ENCODE results near the gene SERINC5. TPM values are rescaled to one million over a fixed set of nuclear protein-coding genes. Genes with fewer than 3 reads are reported as not detected.

SERINC5 gene
- polyA plus RNA-seq, 1 of the 3 experiments (the other 2 are of a cell fraction), result 4.5 TPM

DNA sequence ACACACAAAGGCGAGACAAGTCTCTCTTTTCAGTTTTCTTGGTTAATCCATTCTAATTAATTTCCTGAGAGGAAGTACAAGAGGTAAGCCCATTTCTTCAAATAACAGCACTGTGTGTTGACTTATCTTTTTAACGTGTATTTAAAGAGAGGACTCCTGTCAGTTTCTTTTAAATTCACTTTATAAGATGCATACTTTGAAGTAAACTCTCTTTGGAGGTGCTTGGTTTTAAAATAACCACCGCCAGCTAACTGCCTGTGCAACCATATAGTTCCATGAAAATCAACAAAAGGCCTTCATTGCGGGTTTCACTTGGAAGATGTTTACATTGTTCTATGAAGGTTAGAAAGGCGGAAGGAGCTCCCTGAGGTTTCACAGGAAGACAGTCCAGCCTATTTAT lies 13.1 kb upstream of the SERINC5 start (continued):
- TF ChIP-seq, protein P1, sequence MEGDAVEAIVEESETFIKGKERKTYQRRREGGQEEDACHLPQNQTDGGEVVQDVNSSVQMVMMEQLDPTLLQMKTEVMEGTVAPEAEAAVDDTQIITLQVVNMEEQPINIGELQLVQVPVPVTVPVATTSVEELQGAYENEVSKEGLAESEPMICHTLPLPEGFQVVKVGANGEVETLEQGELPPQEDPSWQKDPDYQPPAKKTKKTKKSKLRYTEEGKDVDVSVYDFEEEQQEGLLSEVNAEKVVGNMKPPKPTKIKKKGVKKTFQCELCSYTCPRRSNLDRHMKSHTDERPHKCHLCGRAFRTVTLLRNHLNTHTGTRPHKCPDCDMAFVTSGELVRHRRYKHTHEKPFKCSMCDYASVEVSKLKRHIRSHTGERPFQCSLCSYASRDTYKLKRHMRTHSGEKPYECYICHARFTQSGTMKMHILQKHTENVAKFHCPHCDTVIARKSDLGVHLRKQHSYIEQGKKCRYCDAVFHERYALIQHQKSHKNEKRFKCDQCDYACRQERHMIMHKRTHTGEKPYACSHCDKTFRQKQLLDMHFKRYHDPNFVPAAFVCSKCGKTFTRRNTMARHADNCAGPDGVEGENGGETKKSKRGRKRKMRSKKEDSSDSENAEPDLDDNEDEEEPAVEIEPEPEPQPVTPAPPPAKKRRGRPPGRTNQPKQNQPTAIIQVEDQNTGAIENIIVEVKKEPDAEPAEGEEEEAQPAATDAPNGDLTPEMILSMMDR (IDR thresholded peaks at IDR 0.05), result no peak
- TF ChIP-seq EP300 (IDR thresholded peaks at IDR 0.05; ENCODE audit: borderline replicate concordance in 1 of 2, low read depth in 1 of 2, low read length in 1 of 2), result no peak
- no peak for TF ChIP-seq MEF2A (IDR thresholded peaks at IDR 0.05; ENCODE audit: borderline replicate concordance, low read depth)
- TF ChIP-seq RFX5 (IDR thresholded peaks at IDR 0.05; ENCODE audit: low read length), result no peak
- TF ChIP-seq SIN3A (IDR thresholded peaks at IDR 0.05; ENCODE audit: borderline replicate concordance, low read depth, low read length), result no peak

DNA sequence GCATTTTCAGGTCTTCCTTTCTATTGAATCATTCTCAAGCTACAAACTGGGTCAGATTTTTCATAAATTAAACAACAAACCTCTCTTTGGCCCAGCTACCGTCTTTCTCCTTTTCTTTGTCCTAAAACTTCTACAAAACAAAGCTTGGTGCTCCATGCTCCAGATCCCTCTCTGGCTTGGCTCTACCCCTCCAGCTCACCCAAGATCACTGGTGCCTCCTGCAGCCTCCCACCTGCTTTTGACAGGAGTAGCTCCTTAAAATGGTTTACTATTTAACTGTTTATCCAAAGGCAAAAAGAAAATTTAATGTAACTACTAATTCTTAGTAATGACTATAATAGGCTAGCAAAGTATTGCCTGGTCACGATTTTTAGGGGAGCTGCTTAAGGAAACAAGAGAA lies 10.7 kb upstream of the SERINC5 start:
- H3K9me2 ChIP-seq, result no peaks in the 10 kb centered on the region
- TF ChIP-seq, protein P2, sequence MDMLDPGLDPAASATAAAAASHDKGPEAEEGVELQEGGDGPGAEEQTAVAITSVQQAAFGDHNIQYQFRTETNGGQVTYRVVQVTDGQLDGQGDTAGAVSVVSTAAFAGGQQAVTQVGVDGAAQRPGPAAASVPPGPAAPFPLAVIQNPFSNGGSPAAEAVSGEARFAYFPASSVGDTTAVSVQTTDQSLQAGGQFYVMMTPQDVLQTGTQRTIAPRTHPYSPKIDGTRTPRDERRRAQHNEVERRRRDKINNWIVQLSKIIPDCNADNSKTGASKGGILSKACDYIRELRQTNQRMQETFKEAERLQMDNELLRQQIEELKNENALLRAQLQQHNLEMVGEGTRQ (IDR thresholded peaks at IDR 0.05; ENCODE audit: borderline replicate concordance, low read depth, low read length), result no peak
- TF ChIP-seq ELF1 (IDR thresholded peaks at IDR 0.05) (no peak), RXRA (IDR thresholded peaks at IDR 0.05; ENCODE audit: borderline replicate concordance, low read depth) (no peak), SIN3A (IDR thresholded peaks at IDR 0.05; ENCODE audit: borderline replicate concordance, low read depth, low read length) (no peak), GATA2 (CRISPR knock-in tag; IDR thresholded peaks at IDR 0.05) (no peak), TAF1 (IDR thresholded peaks at IDR 0.05; ENCODE audit: borderline replicate concordance, low read depth, low read length) (no peak), RAD21 (IDR thresholded peaks at IDR 0.05; ENCODE audit: low read length) (no peak), YY1 (IDR thresholded peaks at IDR 0.05; ENCODE audit: low read depth) (no peak), EP300 (IDR thresholded peaks at IDR 0.05; ENCODE audit: borderline replicate concordance in 1 of 2, low read depth in 1 of 2, low read length in 1 of 2) (no peak), FOSL2 (IDR thresholded peaks at IDR 0.05; ENCODE audit: borderline replicate concordance, low read depth) (no peak)
- TF ChIP-seq, protein P3, sequence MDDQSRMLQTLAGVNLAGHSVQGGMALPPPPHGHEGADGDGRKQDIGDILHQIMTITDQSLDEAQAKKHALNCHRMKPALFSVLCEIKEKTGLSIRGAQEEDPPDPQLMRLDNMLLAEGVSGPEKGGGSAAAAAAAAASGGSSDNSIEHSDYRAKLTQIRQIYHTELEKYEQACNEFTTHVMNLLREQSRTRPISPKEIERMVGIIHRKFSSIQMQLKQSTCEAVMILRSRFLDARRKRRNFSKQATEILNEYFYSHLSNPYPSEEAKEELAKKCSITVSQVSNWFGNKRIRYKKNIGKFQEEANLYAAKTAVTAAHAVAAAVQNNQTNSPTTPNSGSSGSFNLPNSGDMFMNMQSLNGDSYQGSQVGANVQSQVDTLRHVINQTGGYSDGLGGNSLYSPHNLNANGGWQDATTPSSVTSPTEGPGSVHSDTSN (IDR thresholded peaks at IDR 0.05), result no peak
- TF ChIP-seq, protein P4, sequence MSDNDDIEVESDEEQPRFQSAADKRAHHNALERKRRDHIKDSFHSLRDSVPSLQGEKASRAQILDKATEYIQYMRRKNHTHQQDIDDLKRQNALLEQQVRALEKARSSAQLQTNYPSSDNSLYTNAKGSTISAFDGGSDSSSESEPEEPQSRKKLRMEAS (IDR thresholded peaks at IDR 0.05; ENCODE audit: low read depth), result no peak
- TF ChIP-seq, protein P5, sequence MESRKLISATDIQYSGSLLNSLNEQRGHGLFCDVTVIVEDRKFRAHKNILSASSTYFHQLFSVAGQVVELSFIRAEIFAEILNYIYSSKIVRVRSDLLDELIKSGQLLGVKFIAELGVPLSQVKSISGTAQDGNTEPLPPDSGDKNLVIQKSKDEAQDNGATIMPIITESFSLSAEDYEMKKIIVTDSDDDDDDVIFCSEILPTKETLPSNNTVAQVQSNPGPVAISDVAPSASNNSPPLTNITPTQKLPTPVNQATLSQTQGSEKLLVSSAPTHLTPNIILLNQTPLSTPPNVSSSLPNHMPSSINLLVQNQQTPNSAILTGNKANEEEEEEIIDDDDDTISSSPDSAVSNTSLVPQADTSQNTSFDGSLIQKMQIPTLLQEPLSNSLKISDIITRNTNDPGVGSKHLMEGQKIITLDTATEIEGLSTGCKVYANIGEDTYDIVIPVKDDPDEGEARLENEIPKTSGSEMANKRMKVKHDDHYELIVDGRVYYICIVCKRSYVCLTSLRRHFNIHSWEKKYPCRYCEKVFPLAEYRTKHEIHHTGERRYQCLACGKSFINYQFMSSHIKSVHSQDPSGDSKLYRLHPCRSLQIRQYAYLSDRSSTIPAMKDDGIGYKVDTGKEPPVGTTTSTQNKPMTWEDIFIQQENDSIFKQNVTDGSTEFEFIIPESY (IDR thresholded peaks at IDR 0.05; ENCODE audit: borderline replicate concordance, low read depth), result no peak
- TF ChIP-seq, protein P6, sequence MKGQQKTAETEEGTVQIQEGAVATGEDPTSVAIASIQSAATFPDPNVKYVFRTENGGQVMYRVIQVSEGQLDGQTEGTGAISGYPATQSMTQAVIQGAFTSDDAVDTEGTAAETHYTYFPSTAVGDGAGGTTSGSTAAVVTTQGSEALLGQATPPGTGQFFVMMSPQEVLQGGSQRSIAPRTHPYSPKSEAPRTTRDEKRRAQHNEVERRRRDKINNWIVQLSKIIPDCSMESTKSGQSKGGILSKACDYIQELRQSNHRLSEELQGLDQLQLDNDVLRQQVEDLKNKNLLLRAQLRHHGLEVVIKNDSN (IDR thresholded peaks at IDR 0.05; ENCODE audit: borderline replicate concordance, low read depth), result no peak
- no peaks in the 10 kb centered on the region for H3K79me2 ChIP-seq (ENCODE audit: insufficient read depth)
- H3K9me3 ChIP-seq, result no peaks in the 10 kb centered on the region
- no peaks in the 10 kb centered on the region for H3F3A ChIP-seq (replicated peaks; ENCODE audit: insufficient read depth)
- H4K20me1 ChIP-seq (ENCODE audit: insufficient read depth), result no peaks in the 10 kb centered on the region
- ChIA-PET POLR2A (interaction anchor here (1.1 kb wide), 1 partner anchor 10 kb away, joined by 3 read pairs; the partner anchor contains the start of gene SERINC5), CTCF (interaction anchor here (0.5 to 1.4 kb wide), 3 partner anchors 144 to 409 kb away, joined by 3 read pairs; no protein-coding TSS in a partner anchor)
- WGBS (ENCODE audit: low lambda C conversion rate), result 68% methylated on average over 2 of the region's 2 CpGs
- no peak for DNase-seq
- H3K36me3 ChIP-seq (replicated peaks in 1 of 2; ENCODE audit: control insufficient read depth in 1 of 2, insufficient read depth in 2 of 2, low read length in 1 of 2), result no peaks in the 10 kb centered on the region
- H3K9ac ChIP-seq, result no peak overlapping the region
- H3K27me3 ChIP-seq (ENCODE audit: insufficient read depth), result no peaks in the 10 kb centered on the region
- H3K4me3 ChIP-seq (ENCODE audit: low read depth in 2 of 2, low read length in 1 of 2), result no peak overlapping the region
- no peaks in the 10 kb centered on the region for H3K4me1 ChIP-seq (ENCODE audit: control insufficient read depth in 1 of 2, insufficient read depth in 2 of 2, low read depth in 1 of 2, low read length in 1 of 2)
- no peak overlapping the region for H3K4me2 ChIP-seq
- H2AFZ ChIP-seq (ENCODE audit: low read depth), result no peak overlapping the region
- H3K27ac ChIP-seq (ENCODE audit: low read depth in 2 of 2, low read length in 1 of 2), result no peak overlapping the region
